SK-N-SH treated with all-trans-retinoic acid at 6 μM for 48 hours (cell line): ENCODE results near the gene SIN3A.

Experiments used
- GLIS3 ChIP-seq: fragments of 250-450 bp; sonication (Bioruptor Pico); IDR thresholded peaks from 2 replicates; pipeline ENCODE4 v1.5.0; 2020; ENCODE audit warnings: mild to moderate bottlenecking, moderate library complexity
- PPARA ChIP-seq: fragments of 250-450 bp; sonication (Bioruptor Pico); IDR thresholded peaks from 2 replicates; pipeline ENCODE4 v1.5.0; 2020; ENCODE audit warnings: mild to moderate bottlenecking, borderline replicate concordance
- TOX ChIP-seq: fragments of 250-450 bp; sonication (Bioruptor Pico); IDR thresholded peaks from 2 replicates; pipeline ENCODE4 v1.8.0; 2021; ENCODE audit warnings: mild to moderate bottlenecking, moderate library complexity, borderline replicate concordance
- ZNF8 ChIP-seq: fragments of 450-650 bp; formaldehyde crosslinking; IDR thresholded peaks from 2 replicates; pipeline ENCODE4 v1.5.0; 2020; ENCODE audit warnings: mild to moderate bottlenecking, moderate library complexity
- TF ChIP-seq, protein P1 (sequence below): fragments of 250-450 bp; sonication (Bioruptor Pico); IDR thresholded peaks from 2 replicates; pipeline ENCODE4 v1.5.1; 2020; ENCODE audit warnings: low read depth, mild to moderate bottlenecking, moderate library complexity
- TF ChIP-seq, protein P2 (sequence below): fragments of 250-450 bp; sonication (Bioruptor Pico); IDR thresholded peaks from 2 replicates; pipeline ENCODE4 v1.8.0; 2020; ENCODE audit warnings: mild to moderate bottlenecking, moderate library complexity, borderline replicate concordance

GRCh38 chr15:75335313-75335704, 116.2 kb downstream of the SIN3A start:
- TF ChIP-seq TOX (CRISPR knock-in tag) (no peak), GLIS3 (CRISPR knock-in tag) (no peak), ZNF8 (CRISPR knock-in tag) (no peak), PPARA (CRISPR knock-in tag) (no peak)
- TF ChIP-seq, protein P1, sequence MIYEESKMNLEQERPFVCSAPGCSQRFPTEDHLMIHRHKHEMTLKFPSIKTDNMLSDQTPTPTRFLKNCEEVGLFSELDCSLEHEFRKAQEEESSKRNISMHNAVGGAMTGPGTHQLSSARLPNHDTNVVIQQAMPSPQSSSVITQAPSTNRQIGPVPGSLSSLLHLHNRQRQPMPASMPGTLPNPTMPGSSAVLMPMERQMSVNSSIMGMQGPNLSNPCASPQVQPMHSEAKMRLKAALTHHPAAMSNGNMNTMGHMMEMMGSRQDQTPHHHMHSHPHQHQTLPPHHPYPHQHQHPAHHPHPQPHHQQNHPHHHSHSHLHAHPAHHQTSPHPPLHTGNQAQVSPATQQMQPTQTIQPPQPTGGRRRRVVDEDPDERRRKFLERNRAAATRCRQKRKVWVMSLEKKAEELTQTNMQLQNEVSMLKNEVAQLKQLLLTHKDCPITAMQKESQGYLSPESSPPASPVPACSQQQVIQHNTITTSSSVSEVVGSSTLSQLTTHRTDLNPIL (CRISPR knock-in tag): no peak
- TF ChIP-seq, protein P2, sequence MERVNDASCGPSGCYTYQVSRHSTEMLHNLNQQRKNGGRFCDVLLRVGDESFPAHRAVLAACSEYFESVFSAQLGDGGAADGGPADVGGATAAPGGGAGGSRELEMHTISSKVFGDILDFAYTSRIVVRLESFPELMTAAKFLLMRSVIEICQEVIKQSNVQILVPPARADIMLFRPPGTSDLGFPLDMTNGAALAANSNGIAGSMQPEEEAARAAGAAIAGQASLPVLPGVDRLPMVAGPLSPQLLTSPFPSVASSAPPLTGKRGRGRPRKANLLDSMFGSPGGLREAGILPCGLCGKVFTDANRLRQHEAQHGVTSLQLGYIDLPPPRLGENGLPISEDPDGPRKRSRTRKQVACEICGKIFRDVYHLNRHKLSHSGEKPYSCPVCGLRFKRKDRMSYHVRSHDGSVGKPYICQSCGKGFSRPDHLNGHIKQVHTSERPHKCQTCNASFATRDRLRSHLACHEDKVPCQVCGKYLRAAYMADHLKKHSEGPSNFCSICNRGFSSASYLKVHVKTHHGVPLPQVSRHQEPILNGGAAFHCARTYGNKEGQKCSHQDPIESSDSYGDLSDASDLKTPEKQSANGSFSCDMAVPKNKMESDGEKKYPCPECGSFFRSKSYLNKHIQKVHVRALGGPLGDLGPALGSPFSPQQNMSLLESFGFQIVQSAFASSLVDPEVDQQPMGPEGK (CRISPR knock-in tag): no peak
